Measurements from ENCODE around the gene BGLAP.

The BGLAP gene

GRCh38 chr1:156238248-156238647 lies 3.7 kb upstream of the BGLAP start:
- DNase-seq: no peak

GRCh38 chr1:156241311-156241811 lies 623 bp upstream of the BGLAP start:
- in situ Hi-C loops (cut with HindIII; ENCODE audit: low pct_ligation_motif_present, low sequenced_read_pairs): no loop called here
- H3K27ac ChIP-seq: no peak overlapping the region
- TF ChIP-seq CTCF (IDR thresholded peaks at IDR 0.05; ENCODE audit: low read depth, low read length, missing control alignments): no peak
- H3K27me3 ChIP-seq (replicated peaks): peaks cover 7% of the 10 kb centered on the region
- DNase-seq: peak; percentile 45
- no peak overlapping the region for H3K4me3 ChIP-seq (ENCODE audit: low read depth, low read length)
- peaks cover 6% of the 10 kb centered on the region for H3K36me3 ChIP-seq (replicated peaks)

More at GRCh38 chr1:156238248-156238647, 3.7 kb upstream of the BGLAP start:
- no peaks in the 10 kb centered on the region for H3K27me3 ChIP-seq (replicated peaks)
- H3K27ac ChIP-seq: no peak overlapping the region
- no peak overlapping the region for H3K4me3 ChIP-seq (ENCODE audit: low read depth, low read length)
- TF ChIP-seq CTCF (IDR thresholded peaks at IDR 0.05; ENCODE audit: low read depth, low read length, missing control alignments): no peak
- in situ Hi-C loops (cut with HindIII; ENCODE audit: low pct_ligation_motif_present, low sequenced_read_pairs): no loop called here
- H3K36me3 ChIP-seq (replicated peaks): peaks cover 11% of the 10 kb centered on the region

- Histone ChIP-seq H3K27ac (no peak overlapping the region), H3K27me3 (replicated peaks) (peaks cover 7% of the 10 kb centered on the region), H3K4me3 (ENCODE audit: low read depth, low read length) (no peak overlapping the region), H3K36me3 (replicated peaks) (peaks cover 2% of the 10 kb centered on the region)
- in situ Hi-C loops (cut with HindIII; ENCODE audit: low pct_ligation_motif_present, low sequenced_read_pairs): no loop called here
- no peak for TF ChIP-seq CTCF (IDR thresholded peaks at IDR 0.05; ENCODE audit: low read depth, low read length, missing control alignments)
- DNase-seq: no peak
Measured at GRCh38 chr1:156242738-156243137, 754 bp downstream of the BGLAP start.

GRCh38 chr1:156244126-156244525 lies 2.1 kb downstream of the BGLAP start:
- peaks cover 5% of the 10 kb centered on the region for H3K36me3 ChIP-seq (replicated peaks)
- no peak for TF ChIP-seq CTCF (IDR thresholded peaks at IDR 0.05; ENCODE audit: low read depth, low read length, missing control alignments)
- in situ Hi-C loops (cut with HindIII; ENCODE audit: low pct_ligation_motif_present, low sequenced_read_pairs): no loop called here

GRCh38 chr1:156244712-156245111 lies 2.7 kb downstream of the BGLAP start:
- no peak for TF ChIP-seq CTCF (IDR thresholded peaks at IDR 0.05; ENCODE audit: low read depth, low read length, missing control alignments)
- in situ Hi-C loops (cut with HindIII; ENCODE audit: low pct_ligation_motif_present, low sequenced_read_pairs): no loop called here
- peaks cover 10% of the 10 kb centered on the region for H3K36me3 ChIP-seq (replicated peaks)
- peaks cover 7% of the 10 kb centered on the region for H3K27me3 ChIP-seq (replicated peaks)
- H3K27ac ChIP-seq: no peak overlapping the region
- H3K4me3 ChIP-seq (ENCODE audit: low read depth, low read length): no peak overlapping the region
- no peak for DNase-seq

More at GRCh38 chr1:156244126-156244525, 2.1 kb downstream of the BGLAP start:
- Histone ChIP-seq H3K27me3 (replicated peaks) (peaks cover 7% of the 10 kb centered on the region), H3K27ac (no peak overlapping the region), H3K4me3 (ENCODE audit: low read depth, low read length) (no peak overlapping the region)
- DNase-seq: no peak

Data from brain microvascular endothelial cell (primary cell).